ENCODE data around the gene ST6GALNAC3.
"Not testable (repeated sequence)": the region's sequence is repeated elsewhere in the genome, so short reads cannot be mapped to it uniquely, and the experiment has no call there.

GRCh38 chr1:76652860-76653259 is 578.3 kb downstream of the ST6GALNAC3 start:
- TF ChIP-seq, protein P1, sequence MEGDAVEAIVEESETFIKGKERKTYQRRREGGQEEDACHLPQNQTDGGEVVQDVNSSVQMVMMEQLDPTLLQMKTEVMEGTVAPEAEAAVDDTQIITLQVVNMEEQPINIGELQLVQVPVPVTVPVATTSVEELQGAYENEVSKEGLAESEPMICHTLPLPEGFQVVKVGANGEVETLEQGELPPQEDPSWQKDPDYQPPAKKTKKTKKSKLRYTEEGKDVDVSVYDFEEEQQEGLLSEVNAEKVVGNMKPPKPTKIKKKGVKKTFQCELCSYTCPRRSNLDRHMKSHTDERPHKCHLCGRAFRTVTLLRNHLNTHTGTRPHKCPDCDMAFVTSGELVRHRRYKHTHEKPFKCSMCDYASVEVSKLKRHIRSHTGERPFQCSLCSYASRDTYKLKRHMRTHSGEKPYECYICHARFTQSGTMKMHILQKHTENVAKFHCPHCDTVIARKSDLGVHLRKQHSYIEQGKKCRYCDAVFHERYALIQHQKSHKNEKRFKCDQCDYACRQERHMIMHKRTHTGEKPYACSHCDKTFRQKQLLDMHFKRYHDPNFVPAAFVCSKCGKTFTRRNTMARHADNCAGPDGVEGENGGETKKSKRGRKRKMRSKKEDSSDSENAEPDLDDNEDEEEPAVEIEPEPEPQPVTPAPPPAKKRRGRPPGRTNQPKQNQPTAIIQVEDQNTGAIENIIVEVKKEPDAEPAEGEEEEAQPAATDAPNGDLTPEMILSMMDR (IDR thresholded peaks at IDR 0.05) = not testable (repeated sequence)
- not testable (repeated sequence) for TF ChIP-seq POLR2AphosphoS5 (IDR thresholded peaks at IDR 0.05; ENCODE audit: low read depth, low read length)
